ENCODE results near the gene HDAC6.

- no peak for TF ChIP-seq POLR2A (IDR thresholded peaks at IDR 0.05)
- TF ChIP-seq CTCF (IDR thresholded peaks at IDR 0.05): no peak
Observed at GRCh38 chrX:48829016-48829735, 27.3 kb downstream of the HDAC6 start.

Measured in Peyer's patch (tissue), 4 donors.